HepG2 (cell line): ENCODE results near the gene LSM3.

Experiments used
- PATZ1 ChIP-seq: sonication (generic); formaldehyde crosslinking; IDR thresholded peaks from 2 replicates; pipeline ENCODE4 v1.4.0; 2020; ENCODE audit warnings: missing genetic modification reagents
- POLR2AphosphoS5 ChIP-seq: IDR thresholded peaks from 2 replicates; pipeline ENCODE4 v1.6.1; 2012; ENCODE audit warnings: low read depth, low read length
- ZNF430 ChIP-seq: sonication (generic); formaldehyde crosslinking; IDR thresholded peaks from 2 replicates; pipeline ENCODE4 v1.9.0; 2021; ENCODE audit warnings: mild to moderate bottlenecking, missing genetic modification reagents

- TF ChIP-seq ZNF430 (CRISPR knock-in tag) (no peak), POLR2AphosphoS5 (no peak), PATZ1 (CRISPR knock-in tag) (no peak)
Measured at GRCh38 chr3:14231145-14231990, 52.8 kb downstream of the LSM3 start.
